T follicular helper cell (primary cell): ENCODE data around the gene SNX18.
A peak's percentile ranks its signal among the peaks of the same experiment; 100 is the strongest.
"Not testable (repeated sequence)": the region's sequence is repeated elsewhere in the genome, so short reads cannot be mapped to it uniquely, and the experiment has no call there.

Source experiments
- DNase-seq: peaks from one replicate; pipeline ENCODE4 v3.0.0-alpha.2; 2020; ENCODE audit warnings: low read depth
- total RNA-seq, 2 experiments: gene quantifications; one replicate each; lab custom pipeline; 2026; lab: John Stamatoyannopoulos, UW

Gene SNX18, protein sequence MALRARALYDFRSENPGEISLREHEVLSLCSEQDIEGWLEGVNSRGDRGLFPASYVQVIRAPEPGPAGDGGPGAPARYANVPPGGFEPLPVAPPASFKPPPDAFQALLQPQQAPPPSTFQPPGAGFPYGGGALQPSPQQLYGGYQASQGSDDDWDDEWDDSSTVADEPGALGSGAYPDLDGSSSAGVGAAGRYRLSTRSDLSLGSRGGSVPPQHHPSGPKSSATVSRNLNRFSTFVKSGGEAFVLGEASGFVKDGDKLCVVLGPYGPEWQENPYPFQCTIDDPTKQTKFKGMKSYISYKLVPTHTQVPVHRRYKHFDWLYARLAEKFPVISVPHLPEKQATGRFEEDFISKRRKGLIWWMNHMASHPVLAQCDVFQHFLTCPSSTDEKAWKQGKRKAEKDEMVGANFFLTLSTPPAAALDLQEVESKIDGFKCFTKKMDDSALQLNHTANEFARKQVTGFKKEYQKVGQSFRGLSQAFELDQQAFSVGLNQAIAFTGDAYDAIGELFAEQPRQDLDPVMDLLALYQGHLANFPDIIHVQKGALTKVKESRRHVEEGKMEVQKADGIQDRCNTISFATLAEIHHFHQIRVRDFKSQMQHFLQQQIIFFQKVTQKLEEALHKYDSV
- 14.1 to 52.8 reads per million in 2 experiments for total RNA-seq

- DNase-seq: peak; percentile 91
These were observed at the start of gene SNX18 for GRCh38 chr5:54517512-54518145. Gene SNX18 (plus strand): TSS chr5:54517759. CDS start chr5:54517953, 194 bp downstream.

GRCh38 chr5:54469622-54470021 is 47.9 kb upstream of the SNX18 start:
- DNase-seq: no peak

GRCh38 chr5:54470128-54470527 is 47.4 kb upstream of the SNX18 start:
- no peak for DNase-seq

- no peak for DNase-seq
These were observed 46.9 kb upstream of the SNX18 start for GRCh38 chr5:54470677-54471076.

GRCh38 chr5:54471398-54471797 is 46.2 kb upstream of the SNX18 start:
- DNase-seq: no peak

DNA sequence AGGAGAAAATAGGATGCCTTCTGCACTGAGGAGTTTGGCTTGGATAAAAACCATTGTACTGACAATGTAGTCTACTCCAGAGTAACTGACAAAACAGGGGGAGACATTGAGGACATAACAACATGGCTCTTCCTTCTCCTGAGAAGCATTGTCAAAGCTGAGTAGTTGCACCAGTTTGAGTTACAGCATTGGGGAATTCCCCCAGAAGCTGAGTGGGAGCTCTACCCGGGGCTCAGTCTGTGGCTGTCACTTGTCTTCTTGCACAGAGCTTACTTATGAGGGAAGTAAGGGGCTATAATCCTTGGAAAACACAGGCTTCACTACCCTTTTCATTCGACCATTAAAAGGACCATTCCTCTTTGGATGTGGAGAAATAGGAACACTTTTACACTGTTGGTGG is 40.9 kb upstream of the SNX18 start:
- no peak for DNase-seq

DNA sequence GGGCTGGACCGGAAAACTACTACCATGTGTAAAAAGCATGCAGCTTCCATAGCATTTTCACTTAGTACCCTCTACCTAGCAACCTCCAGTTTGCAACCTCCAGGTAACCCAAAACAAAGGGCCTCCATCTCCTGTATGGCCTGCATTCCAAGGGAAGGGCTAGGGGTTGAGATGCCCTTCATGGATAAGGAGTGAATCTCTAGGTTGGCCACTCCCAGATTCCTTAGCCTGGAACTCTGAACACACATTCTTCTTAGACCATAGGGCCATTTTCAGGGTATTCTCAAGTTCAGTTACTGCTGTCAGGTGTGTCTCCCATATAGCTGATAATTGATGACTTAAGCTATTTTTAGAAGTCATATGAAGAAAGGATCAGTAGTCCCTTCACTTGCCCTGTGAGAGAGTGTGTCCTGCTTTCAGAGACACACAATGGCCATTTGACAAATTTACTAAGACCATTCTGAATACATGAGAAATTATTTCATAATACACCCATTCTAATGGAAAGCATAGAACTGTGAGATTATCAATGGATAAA is 39.5 kb upstream of the SNX18 start:
- DNase-seq: no peak

DNA sequence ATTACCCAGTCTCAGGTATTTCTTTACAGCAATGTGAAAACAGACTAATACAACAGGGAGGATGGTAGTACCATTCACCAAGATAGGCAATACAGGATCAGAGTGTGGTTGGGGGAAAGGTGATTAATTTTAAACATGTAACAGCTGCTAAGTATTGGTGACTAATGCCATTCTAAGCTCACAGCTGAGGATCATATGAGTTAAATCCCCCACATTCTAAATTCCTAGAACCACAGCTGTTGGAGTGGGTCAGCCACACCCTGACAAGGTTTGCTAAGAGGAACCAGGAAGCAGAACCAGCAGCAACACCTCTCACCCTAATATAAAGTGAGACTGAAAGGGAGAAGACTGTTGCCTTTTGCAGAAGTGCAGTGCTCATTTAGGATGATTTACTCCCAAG is 37.3 kb upstream of the SNX18 start:
- DNase-seq: no peak

GRCh38 chr5:54484219-54484894 is 33.2 kb upstream of the SNX18 start:
- no peak for DNase-seq

GRCh38 chr5:54485659-54486058 is 31.9 kb upstream of the SNX18 start:
- not testable (repeated sequence) for DNase-seq

- not testable (repeated sequence) for DNase-seq
These were observed 27.9 kb upstream of the SNX18 start for GRCh38 chr5:54489648-54489979.

- no peak for DNase-seq
These were observed 26.2 kb upstream of the SNX18 start for GRCh38 chr5:54491326-54491725.

GRCh38 chr5:54492178-54492577 is 25.4 kb upstream of the SNX18 start:
- DNase-seq: no peak

- DNase-seq: no peak
These were observed 22.5 kb upstream of the SNX18 start for GRCh38 chr5:54495027-54495426.

GRCh38 chr5:54514291-54514690 is 3.3 kb upstream of the SNX18 start:
- no peak for DNase-seq

- DNase-seq: no peak
These were observed 2.6 kb upstream of the SNX18 start for GRCh38 chr5:54514841-54515432.

DNA sequence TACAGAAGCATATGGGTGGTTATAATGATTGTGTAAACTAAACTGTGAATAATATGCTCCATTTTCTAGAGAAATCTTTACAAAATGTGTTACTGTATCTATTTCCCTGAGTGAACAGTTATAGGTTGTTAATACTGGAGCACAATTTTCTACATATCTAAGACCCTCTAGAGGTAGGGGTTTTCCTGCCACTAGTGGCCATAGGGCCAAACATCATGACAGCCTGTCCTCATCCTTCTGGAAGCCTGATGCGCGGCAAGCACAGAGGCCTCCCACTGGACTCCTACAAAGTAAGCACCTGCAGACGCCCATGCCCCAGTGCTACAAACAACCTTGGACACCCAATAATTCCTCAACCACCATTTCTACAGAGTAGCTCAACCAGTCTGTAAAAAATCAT is 1.9 kb upstream of the SNX18 start:
- DNase-seq: no peak

DNA sequence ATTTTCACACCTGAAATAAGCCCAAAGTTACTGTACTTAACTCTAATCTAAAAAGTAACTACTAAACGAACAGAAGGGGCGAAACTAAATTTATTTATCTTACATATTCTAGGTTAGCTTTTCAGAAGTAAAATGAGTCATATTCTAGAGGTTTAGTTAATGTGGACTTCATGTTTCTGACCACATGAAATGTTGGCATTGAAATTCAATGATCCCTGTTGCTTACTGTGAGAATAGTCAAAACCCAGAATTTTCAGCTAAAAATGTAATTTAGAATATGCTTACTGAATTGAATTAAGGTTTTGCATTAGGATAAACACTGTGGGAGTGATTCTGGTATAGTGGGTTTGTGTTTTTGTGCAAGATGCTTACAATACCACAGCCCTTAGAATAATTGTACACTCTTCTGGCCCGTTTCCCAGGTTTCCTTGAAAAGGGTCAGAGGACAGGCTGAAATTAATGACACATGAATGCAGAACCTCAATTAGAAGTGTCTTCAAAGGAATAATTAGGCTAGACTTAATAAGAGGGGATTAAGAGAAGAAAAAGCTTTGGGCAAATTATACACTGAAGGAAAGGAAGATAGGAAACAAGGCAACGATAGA is 1.4 kb upstream of the SNX18 start:
- no peak for DNase-seq

- no peak for DNase-seq
These were observed 416 bp upstream of the SNX18 start for GRCh38 chr5:54517174-54517511.

GRCh38 chr5:54518146-54518817 is 723 bp downstream of the SNX18 start:
- peak; percentile 30 for DNase-seq
